Body of pancreas (tissue), 4 donors: ENCODE results near the gene DISP2. TPM values are rescaled to one million over a fixed set of nuclear protein-coding genes. Genes with fewer than 3 reads are reported as not detected.

Experiments used
- ATAC-seq: fragments of 150-250 bp; one replicate; pipeline ENCODE4 v1.9.1; 2016
- DNase-seq, 4 donors: peaks; one replicate each; pipeline ENCODE4 v3.0.0-alpha.2; 2019
- H3K27ac ChIP-seq, 4 donors: fragments of 200-600 bp; sonication (generic); 1 replicate in 3 of 4; 2 replicates in 1 of 4; pipeline versions ENCODE4 v1.5.1 to v1.6.1; 2016 to 2019; ENCODE audit warnings: mild to moderate bottlenecking in 1 of 4, mixed read lengths in 1 of 4, moderate library complexity in 1 of 4
- H3K27me3 ChIP-seq, 2 donors: fragments of 200-600 bp; sonication (generic); one replicate each; pipeline ENCODE4 v1.6.0; 2016; ENCODE audit warnings: mild to moderate bottlenecking in 1 of 2
- H3K36me3 ChIP-seq, 2 donors: fragments of 200-600 bp; sonication (generic); replicated peaks in 1 of 2; 2 replicates each; pipeline ENCODE4 v1.5.1; 2016; ENCODE audit warnings: low read depth in 2 of 2; ENCODE audit not compliant: insufficient read depth in 1 of 2
- H3K4me1 ChIP-seq: fragments of 200-600 bp; sonication (generic); one replicate; pipeline ENCODE4 v1.6.0; 2016
- H3K4me3 ChIP-seq, 2 donors: fragments of 200-600 bp; sonication (generic); 1 replicate in 1 of 2; 2 replicates in 1 of 2; pipeline ENCODE4 v1.5.1; 2016 to 2019
- H3K9me3 ChIP-seq, 3 donors: fragments of 200-600 bp; sonication (generic); 1 replicate in 2 of 3; 2 replicates in 1 of 3; pipeline ENCODE4 v1.5.1; 2016
- CTCF ChIP-seq, 7 experiments: fragments of 450-650 bp in 4 of 7; fragments of 200-600 bp in 3 of 7; sonication (generic) in 3 of 7; IDR thresholded peaks; one replicate each; pipeline ENCODE4 v1.5.1; 2016 to 2019; ENCODE audit warnings: antibody characterized with exemption in 7 of 7
- POLR2A ChIP-seq, 3 donors: fragments of 450-650 bp; IDR thresholded peaks; one replicate each; pipeline ENCODE4 v1.6.1; 2016; ENCODE audit warnings: antibody characterized with exemption in 3 of 3, mild to moderate bottlenecking in 2 of 3
- WGBS, 2 donors: methylation state at CpG; one replicate each; pipeline ENCODE4 v1.1.5; 2017; 5-methylcytosine and 5-hydroxymethylcytosine counted together
- intact Hi-C: fragments of 100-400 bp; cut with DNase I; formaldehyde crosslinking; loops from one replicate; pipeline ENCODE4 v1.15.1; 2023
- total RNA-seq, 2 donors: library from RNA; depleted of rRNA; stranded (reverse); fragments of >200 nt; gene quantifications; one replicate each; pipeline ENCODE4 v1.1.0, GENCODE V29; 2016

The DISP2 gene
- total RNA-seq, 2 donors from 2014 or later: under 0.01 to 0.52 TPM

- Histone ChIP-seq H3K9me3 (no peaks in the 10 kb centered on the region), H3K4me3 (no peak overlapping the region), H3K36me3 (no peaks in the 10 kb centered on the region), H3K4me1 (peaks cover 18% of the 10 kb centered on the region), H3K27me3 (no peaks in the 10 kb centered on the region), H3K27ac (no peak overlapping the region)
- DNase-seq: no peak
- TF ChIP-seq POLR2A (IDR thresholded peaks at IDR 0.05) (no peak), CTCF (IDR thresholded peaks at IDR 0.05) (no peak)
- intact Hi-C loops: loop anchor here (5.0 kb wide), 1 partner anchor 52 kb away; no protein-coding TSS in a partner anchor
- 89 to 100% methylated on average over 4 to 5 of the region's 5 CpGs for WGBS, 2 donors
- no peak for ATAC-seq
Measured at GRCh38 chr15:40365016-40365415, 7.0 kb downstream of the DISP2 start.

- intact Hi-C loops: loop anchor here (5.0 kb wide), 1 partner anchor 51 kb away; no protein-coding TSS in a partner anchor
- no peak for TF ChIP-seq POLR2A (IDR thresholded peaks at IDR 0.05)
- no peak for TF ChIP-seq CTCF (IDR thresholded peaks at IDR 0.05)
- Histone ChIP-seq H3K9me3 (no peaks in the 10 kb centered on the region), H3K27ac (no peak overlapping the region), H3K27me3 (no peaks in the 10 kb centered on the region), H3K4me1 (peaks cover 18% of the 10 kb centered on the region), H3K4me3 (no peak overlapping the region), H3K36me3 (no peaks in the 10 kb centered on the region)
- ATAC-seq: no peak
- WGBS, 2 donors: 85 to 87% methylated on average over 11 of the region's 11 CpGs
- no peak for DNase-seq
Measured at GRCh38 chr15:40365624-40366456, 7.8 kb downstream of the DISP2 start.

GRCh38 chr15:40366457-40367370 lies 8.7 kb downstream of the DISP2 start:
- peak overlapping the region; percentile 37 to 80 (median 74) for H3K27ac ChIP-seq

GRCh38 chr15:40367371-40367685 lies 9.3 kb downstream of the DISP2 start:
- 80% methylated on average over 5 of the region's 5 CpGs for WGBS, 2 donors
- intact Hi-C loops: loop anchor here (5.0 kb wide), 1 partner anchor 50 kb away; no protein-coding TSS in a partner anchor
- H3K36me3 ChIP-seq: no peaks in the 10 kb centered on the region
- no peaks in the 10 kb centered on the region for H3K9me3 ChIP-seq
- H3K27ac ChIP-seq: peak overlapping the region; percentile 37 to 80 (median 74)
- no peak for TF ChIP-seq POLR2A (IDR thresholded peaks at IDR 0.05)
- TF ChIP-seq CTCF (IDR thresholded peaks at IDR 0.05): no peak
- H3K27me3 ChIP-seq: no peaks in the 10 kb centered on the region
- no peak overlapping the region for H3K4me3 ChIP-seq
- DNase-seq (no peak), ATAC-seq (peak; percentile 0)
- H3K4me1 ChIP-seq: peaks cover 18% of the 10 kb centered on the region

More at GRCh38 chr15:40366457-40367370, 8.7 kb downstream of the DISP2 start:
- H3K9me3 ChIP-seq: no peaks in the 10 kb centered on the region
- H3K4me1 ChIP-seq: peaks cover 18% of the 10 kb centered on the region
- DNase-seq (peak; percentile 92 to 97 (median 95)), ATAC-seq (peak; percentile 79)
- TF ChIP-seq CTCF (IDR thresholded peaks at IDR 0.05) (peak in 1 of 7 experiments; percentile 4), POLR2A (IDR thresholded peaks at IDR 0.05) (peak in 1 of 3 donors; percentile 0)
- H3K36me3 ChIP-seq: no peaks in the 10 kb centered on the region
- H3K4me3 ChIP-seq: no peak overlapping the region
- WGBS, 2 donors: 38 to 42% methylated on average over 13 to 14 of the region's 14 CpGs
- H3K27me3 ChIP-seq: no peaks in the 10 kb centered on the region
- intact Hi-C loops: loop anchor here (5.0 kb wide), 1 partner anchor 51 kb away; no protein-coding TSS in a partner anchor
